GM23338 (cell line): ENCODE results near the gene SNX1.

Source experiments
- CREB1 ChIP-seq: fragments of 250-450 bp; sonication (Bioruptor Pico); IDR thresholded peaks from 2 replicates; pipeline ENCODE4 v1.5.0; 2020; ENCODE audit warnings: low read depth, mild to moderate bottlenecking, moderate library complexity
- CTCF ChIP-seq, 2 experiments: fragments of 200-600 bp in 1 of 2; sonication (generic) in 1 of 2; conservative IDR thresholded peaks; 2 replicates each; pipeline versions ENCODE4 v1.5.1 to v1.6.1; 2016 to 2017; ENCODE audit warnings: antibody characterized with exemption in 2 of 2, low read depth in 2 of 2, mild to moderate bottlenecking in 2 of 2, moderate library complexity in 1 of 2
- ETS1 ChIP-seq: IDR thresholded peaks from 2 replicates; pipeline ENCODE4 v1.6.1; 2016; ENCODE audit warnings: antibody characterized with exemption
- EZH2 ChIP-seq: fragments of 200-600 bp; sonication (generic); IDR thresholded peaks from one replicate; pipeline ENCODE4 v1.8.0; 2017; ENCODE audit warnings: antibody characterized with exemption, mild to moderate bottlenecking, low read depth; ENCODE audit not compliant: unreplicated experiment
- EZH2phosphoT487 ChIP-seq: fragments of 200-600 bp; sonication (generic); IDR thresholded peaks from one replicate; pipeline ENCODE4 v1.8.1; 2018; ENCODE audit warnings: antibody characterized with exemption; ENCODE audit not compliant: unreplicated experiment
- JUNB ChIP-seq: IDR thresholded peaks from one replicate; pipeline ENCODE4 v1.6.1; 2016; ENCODE audit warnings: antibody characterized with exemption; ENCODE audit not compliant: unreplicated experiment
- POLR2AphosphoS5 ChIP-seq: IDR thresholded peaks from 2 replicates; pipeline ENCODE4 v1.6.1; 2016; ENCODE audit warnings: antibody characterized with exemption, low read depth
- REST ChIP-seq: IDR thresholded peaks from one replicate; pipeline ENCODE4 v1.6.1; 2018; ENCODE audit warnings: antibody characterized with exemption; ENCODE audit not compliant: unreplicated experiment
- STAT1 ChIP-seq: IDR thresholded peaks from one replicate; pipeline ENCODE4 v1.6.1; 2016; ENCODE audit warnings: antibody characterized with exemption; ENCODE audit not compliant: unreplicated experiment
- ZNF462 ChIP-seq: fragments of 250-450 bp; sonication (Bioruptor Pico); IDR thresholded peaks from 2 replicates; pipeline ENCODE4 v1.5.0; 2020; ENCODE audit warnings: mild to moderate bottlenecking, moderate library complexity

- TF ChIP-seq CTCF (conservative IDR thresholded peaks at IDR 0.05; ENCODE audit: low read depth in 2 of 2) (peak; percentile 60 to 69), REST (no peak), EZH2phosphoT487 (no peak), JUNB (no peak), POLR2AphosphoS5 (no peak), CREB1 (CRISPR knock-in tag) (0 out of 2 replicates have a peak, but pooled peaks have one; percentile 4), EZH2 (no peak), STAT1 (no peak), ETS1 (no peak), ZNF462 (CRISPR knock-in tag) (no peak)
Measured at GRCh38 chr15:64046421-64047153, 49.2 kb upstream of the SNX1 start, which contains the start of gene DAPK2.
